DMS79 (cell line): ENCODE measurements around the gene PLEKHO2.

Experiments used
- DNase-seq: peaks from one replicate; lab custom pipeline; 2025; lab: John Stamatoyannopoulos, UW

Gene PLEKHO2

DNA sequence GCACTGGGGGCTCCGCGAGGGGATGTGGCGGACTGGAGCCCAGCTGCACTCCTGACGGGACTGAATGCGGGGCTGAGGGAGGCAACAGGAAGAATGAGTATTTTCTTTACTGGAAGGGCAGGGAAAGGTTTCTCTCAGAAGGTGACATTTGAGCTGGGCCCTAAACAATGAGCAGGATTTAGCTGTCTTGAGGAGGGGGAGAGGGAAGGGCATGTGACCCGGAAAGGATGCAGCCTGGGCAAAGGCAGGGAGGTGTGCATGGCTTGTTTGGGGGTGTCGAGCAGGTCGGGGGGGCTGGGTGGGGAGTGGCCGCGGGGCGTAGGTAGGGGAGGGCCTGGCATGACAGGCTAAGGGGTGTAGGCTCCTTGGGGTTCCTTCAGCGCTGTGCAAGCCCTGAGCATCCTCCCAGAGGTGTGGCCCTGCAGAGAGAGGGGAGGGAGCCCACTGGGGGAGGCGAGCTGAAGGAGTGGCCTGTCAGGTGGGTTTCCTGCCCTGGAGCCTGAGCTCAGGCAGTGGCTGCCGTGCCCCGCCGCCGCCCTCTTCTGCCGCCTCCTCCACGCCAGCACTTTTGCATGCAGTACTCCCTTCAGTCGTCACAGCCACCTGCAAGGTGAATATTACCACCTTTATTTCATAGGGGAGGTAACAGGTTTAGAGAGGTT, 52.8 kb downstream of the PLEKHO2 start:
- DNase-seq: peak; percentile 34

DNA sequence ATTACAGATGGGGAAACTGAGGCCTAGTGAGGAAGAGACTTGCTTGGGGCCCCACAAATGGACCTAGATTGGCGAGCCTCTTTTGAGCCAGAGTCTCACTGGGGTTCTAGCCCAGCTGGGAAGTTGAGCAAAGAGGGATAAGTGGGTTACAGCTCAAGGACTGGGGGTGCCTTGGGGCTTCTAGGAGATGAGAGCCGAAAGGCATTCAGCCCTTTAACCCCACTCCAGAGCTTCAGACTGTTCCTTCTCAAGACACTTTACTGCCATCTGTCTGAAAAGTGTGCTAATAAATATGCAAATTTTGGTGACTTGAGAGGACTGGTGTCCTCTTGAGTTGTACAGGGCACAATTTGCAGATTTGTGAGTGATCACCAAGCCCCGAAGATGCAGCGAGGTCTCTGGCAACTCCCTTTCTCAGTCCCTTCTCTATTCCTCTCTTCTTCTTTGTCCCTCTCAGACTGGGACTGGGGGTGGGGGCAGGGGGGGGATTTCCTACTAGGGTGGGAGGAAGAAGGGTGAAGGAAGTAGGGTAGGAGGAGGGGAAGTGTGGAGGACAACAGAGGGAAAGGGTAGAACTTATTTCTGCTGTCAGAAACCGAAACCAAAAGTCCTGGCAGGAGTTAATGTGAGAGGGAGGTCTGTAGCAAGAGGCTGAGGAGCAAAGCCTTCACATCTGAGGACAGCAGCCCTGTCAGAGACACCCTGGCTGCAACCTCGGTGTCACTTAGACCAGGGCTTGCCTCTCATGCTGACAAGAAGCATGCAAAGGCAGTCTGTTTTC, 53.8 kb downstream of the PLEKHO2 start:
- peak; percentile 37 for DNase-seq

DNA sequence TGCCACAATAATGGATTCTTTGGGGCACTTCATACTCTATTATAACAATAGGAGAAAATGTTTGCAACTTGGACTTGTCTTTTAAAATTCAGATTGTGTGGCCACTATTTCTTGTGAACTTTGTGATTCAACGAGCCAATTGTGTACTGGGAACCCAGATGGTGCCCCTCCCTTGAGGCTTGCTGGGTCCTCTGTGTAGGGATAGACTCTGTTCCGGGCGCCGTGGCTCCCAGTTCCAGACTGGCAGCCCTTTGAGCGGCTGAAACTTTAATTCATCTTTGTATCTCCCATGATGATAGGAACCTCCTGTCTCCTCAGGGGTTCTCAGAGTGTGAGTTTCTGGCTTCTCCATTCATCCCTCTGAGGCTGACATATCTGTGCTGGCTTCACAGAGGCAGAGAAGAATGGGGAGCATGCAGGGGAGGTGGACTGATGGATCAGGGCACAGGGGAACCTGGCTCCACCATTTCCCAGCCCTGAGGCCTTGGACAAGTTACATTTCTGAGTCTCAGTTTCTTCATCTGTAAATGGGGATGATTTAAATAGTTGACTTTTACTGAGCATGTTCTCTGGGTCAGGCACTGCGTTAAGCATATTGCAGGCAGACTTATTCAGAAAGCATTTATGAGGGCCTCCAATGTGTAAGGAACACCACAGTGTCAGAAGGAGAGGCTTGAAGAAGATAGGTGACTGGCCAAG, 54.8 kb downstream of the PLEKHO2 start:
- no peak for DNase-seq

DNA sequence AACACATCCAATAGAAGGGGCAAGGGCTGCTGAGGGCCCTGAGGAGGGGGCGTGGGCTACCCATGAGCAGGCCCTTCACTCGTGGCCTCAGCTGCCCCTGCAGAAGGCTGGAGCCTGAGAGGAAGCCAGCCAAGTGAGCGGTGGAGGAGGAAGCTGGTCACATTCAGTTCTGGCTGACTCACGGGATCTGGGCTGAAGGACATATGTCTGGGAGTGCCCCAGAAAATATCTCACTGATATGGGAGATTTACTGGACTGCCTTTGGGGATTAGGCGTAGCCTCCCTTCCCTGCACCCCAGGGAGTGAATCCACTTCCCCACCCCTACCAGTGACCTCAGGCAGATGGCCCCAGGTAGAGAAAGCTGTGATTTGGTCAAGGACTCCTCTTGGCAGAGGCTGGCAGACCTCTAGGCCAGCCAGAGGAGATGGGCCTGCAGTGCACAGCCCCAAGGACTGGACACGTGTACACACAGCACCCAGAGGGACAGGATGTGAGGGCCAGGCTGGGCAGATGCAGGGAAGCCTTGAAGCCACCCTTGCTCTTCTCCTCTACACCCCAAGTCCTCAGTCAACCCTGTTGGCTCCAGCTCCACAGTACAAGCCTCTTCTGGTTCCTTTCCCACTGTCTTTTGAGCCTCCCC, 55.8 kb downstream of the PLEKHO2 start:
- no peak for DNase-seq

DNA sequence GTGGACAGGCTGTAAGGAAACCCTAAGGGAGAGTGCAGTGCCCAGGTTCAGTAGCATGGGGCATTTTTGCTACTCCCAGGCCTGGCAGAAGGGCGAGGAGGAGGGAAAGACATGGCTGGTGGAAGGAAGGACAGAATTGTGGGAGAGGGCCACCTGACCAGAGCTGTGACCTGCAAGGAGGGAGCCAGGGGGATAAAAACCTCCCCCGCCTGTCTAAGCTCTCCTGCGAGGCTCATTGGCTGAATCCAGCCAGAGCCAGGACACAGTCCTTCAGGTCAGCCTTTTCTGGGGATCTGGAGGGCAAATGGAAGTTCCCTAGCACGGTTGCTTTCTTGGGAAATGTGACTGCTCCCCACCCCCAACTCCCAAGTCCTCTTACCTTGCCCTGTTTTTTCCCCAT, 56.7 kb downstream of the PLEKHO2 start:
- DNase-seq: no peak

DNA sequence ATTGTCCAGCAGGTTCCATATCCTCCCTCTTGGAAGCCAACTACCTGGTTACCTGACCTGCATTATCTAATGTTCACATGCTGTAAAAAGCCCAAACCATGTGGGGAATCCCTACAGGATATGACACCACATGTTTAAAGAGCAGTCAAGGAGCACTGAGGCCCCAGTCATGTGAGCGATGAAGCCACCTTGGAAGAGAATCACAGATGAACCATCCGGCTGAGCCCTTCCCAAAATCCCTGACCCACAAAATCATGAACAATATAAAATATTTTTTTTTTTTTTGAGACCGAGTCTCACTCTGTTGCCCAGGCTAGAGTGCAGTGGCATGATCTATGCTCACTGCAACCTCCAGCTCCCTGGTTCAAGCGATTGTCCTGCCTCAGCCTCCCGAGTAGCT, 59.4 kb downstream of the PLEKHO2 start:
- no peak for DNase-seq

DNA sequence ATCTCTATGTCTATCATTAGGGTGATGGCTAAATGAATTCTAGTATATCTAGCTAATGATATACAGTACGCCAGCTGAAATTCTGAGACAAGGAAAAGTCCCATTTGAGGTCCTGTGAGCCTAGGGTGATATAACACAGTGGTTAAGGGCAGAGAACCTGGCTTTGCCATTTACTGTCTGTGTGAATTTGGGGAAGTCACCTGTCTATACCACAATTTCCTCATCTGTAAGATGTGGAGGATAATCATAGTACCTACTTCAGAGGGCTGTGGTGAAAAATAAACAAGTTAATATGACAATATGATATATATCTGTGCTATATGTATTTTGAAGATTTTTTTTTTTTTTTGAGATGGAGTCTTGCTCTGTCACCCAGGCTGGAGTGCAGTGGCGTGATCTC, 60.2 kb downstream of the PLEKHO2 start:
- DNase-seq: no peak

DNA sequence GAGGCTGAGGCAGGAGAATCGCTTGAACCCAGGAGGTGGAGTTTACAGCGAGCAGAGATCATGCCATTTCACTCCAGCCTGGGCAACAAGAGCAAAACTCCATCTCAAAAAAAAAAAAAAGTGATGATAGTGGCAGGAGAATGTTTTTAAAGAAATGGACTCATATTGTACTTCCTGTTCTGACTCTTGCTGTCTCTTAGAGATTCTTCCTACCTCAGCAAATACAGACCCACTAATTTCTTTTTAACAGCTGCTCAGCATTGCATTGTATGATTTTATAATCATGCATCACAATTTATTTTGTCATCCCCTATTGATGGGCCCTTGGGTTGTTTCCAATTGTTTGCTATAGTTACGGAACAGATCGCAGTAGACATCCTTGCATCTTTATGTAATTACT, 61.1 kb downstream of the PLEKHO2 start:
- no peak for DNase-seq

DNA sequence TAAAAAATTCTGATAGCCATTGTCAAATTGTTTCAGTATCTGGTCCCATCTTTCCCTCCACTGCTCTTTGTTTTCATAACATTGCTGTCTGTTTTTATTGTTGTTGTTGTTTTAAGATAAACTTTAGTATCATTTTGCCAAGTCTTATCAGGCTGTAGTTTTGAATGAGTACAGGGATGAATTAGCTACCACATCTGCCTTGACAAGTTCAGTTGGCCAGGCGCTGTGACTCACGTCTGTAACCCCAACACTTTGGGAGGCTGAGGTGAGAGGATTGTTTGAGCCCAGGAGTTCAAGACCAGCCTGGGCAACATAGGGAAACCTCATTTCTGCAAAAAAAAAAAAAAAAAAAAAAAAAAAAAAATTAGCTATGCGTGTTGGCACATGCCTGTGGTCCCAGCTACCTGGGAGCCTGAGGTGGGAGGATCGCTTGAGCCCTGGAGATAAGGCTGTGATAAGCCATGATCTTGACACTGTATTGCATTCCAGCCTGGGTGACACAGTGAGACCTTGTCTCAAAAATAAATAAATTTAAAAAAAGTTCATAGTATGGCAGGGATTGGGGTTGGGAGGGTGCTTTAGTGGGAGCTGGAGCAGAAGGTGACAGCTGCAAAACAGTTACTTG, 61.7 kb downstream of the PLEKHO2 start:
- no peak for DNase-seq

DNA sequence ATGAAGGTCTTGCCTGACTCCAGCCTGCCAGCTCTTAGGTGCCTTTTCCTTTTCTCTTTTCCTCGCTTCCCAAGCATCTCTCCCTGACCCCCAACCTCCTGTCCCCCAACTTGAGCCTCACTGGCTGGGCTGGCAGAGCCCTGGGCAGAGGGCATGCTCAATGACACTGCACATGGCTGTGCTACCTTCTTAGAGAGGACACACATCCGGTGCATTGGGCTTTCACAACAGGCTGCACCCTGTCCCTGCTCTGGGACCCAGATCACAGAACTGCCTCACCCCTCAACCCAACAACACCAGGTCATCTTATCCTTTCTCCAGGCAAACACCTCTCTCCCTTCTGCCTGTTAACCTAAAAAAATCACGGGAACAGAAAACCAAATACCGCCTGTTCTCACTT, 62.5 kb downstream of the PLEKHO2 start:
- DNase-seq: no peak

DNA sequence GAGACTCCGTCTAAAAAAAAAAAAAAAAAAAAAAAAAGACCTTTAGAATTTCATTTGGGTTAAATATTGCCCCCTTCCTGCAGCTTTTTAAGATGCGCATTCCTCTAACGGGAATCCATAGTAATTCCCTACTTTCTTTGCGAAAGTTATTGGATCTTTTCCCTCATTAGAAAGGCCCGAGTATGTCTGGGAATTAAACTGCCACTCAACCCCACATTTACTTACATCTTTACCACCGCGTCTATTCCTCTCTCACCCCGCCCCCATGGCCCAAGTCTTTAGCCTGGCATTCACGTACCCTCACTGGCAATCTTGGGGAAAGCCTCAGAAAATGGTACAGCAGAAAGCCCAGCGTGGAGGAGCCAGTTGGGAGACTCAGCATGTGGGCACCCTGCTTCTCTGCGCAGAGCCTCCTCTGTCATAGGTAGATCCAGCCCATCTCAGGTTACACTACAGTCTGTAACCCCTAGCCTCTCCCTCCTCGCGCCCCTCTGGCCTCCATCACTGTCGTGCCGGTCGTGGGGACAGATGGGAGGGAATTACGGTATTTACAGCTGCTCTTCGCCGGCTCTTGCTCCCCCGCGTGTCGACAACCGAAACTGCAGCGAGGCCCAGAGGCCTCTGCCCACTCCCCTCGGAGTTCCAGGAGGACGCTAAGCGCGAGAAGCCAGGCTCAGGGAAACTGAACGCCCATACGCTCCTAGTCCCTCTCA, 63.6 kb downstream of the PLEKHO2 start:
- no peak for DNase-seq

DNA sequence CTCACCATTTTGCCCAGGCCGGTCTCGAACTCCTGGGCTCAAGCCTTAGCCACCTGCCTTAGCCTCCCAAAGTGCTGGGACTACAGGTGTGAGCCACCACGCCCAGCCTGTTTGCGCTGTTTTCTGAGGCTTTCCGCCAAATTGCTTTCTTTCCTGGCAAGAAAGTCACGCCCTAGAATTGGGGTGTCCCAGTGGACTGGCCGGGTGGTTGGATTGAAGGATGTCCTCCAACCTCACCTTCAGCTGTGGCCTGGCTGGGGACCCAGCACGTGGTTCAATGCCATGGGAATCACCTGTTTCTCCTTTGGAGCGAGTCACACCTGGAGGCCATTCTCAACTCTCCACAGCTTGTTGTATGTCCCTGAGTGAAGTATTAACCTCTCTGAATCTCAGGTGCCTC, 64.2 kb downstream of the PLEKHO2 start:
- DNase-seq: no peak

DNA sequence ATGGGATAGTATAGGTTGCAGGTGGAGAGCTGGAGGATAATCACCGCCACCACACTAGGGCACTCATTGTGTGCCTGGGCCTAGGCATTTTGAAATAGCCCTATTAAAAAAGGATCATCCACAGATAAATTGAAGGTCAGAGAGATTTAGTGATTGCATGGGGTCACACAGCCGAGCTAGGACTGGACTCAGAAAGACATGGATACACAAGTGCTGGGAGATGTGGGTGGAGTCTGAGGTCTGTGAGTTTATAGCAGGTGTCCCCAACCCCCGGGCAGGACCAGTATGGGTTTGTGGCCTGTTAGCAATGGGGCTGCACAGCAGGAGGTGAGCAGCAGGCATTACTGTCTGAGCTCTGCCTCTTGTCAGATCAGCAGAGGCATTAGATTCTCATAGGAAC, 64.7 kb downstream of the PLEKHO2 start:
- no peak for DNase-seq

DNA sequence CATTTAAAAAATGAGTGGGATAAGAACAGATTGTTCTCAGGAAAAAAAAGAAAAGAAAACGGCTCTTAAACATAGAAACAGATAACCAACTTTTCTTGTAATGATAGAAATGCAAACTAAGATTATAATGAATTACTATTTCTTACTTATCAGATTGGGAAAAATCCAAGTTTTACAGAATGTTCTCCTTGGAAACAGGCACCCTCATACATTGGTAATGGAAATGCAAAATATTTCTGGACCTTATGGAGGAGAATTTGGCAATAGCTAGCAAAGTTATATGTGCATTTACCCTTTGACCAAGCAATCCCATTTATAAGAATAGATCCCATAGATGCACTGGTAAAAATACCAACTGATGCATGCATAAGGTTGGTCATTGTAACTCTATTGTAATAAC, 66.3 kb downstream of the PLEKHO2 start:
- no peak for DNase-seq

DNA sequence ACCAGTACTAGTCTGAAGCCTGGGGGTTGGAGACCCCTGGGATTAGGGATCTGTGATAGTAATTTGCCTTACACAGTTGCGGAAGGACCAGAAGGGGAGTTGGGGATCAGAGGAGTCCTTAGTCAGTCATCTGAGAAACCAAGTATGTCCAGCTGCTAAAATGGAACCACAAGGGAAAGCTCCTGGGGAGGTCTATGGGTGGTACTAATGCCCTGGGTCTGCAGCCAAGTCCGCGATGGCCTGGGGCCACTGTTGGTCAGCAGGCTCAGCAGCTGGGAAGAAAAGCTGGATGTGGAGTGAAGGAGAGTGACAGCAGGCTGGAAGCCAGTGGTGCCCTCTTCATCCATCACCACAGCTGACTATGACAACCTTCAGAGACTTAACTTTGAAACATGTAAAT, 67.8 kb downstream of the PLEKHO2 start:
- DNase-seq: no peak

DNA sequence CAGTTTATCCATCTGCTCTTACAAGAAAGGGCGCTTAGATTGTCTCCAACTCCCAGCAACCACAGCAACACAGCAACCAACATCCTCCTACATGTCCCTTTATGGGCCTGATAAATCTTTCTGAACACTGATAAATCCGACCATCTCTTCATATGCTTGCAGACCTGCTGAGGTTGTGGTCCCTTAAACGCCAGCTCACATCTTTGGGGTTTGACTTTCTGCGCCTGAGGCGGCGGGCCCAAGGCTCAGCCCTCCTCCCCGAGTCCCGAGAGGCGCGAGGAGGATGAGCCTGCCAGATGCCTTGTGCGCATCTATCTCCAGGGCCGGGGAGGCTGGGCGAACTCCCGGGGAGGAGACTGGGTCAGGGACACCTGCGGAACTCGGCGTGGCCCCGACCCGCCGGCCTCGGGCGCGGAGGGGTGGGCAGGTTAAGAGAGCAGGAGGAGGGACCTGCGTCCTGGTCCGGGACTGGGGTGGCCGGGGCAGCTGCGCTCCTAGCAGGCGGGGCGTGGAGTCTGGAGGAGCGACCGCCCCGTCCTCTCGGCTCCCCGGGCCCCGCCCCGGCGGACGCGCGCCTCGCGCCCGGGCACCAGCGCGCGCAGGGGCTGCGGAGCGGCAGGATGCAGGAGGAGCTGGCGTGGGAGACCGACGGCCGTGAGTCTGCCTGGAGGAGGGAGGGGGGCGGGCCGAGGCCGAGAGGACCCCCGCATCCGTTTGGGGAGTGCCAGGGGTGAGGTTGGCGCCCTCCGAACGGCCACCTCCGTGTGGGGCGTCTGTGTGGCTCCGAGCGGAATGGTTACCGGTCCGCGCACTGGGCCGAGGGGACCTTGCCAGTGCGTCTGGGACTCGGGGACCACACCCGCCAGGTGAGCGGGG, 69.8 kb downstream of the PLEKHO2 start, which contains the start of gene ANKDD1A:
Gene ANKDD1A, plus strand, starts transcription at position 592 of the 876 bp plus-strand sequence. Its CDS starts 29 bp downstream, at position 621.
- DNase-seq: peak; percentile 3

DNA sequence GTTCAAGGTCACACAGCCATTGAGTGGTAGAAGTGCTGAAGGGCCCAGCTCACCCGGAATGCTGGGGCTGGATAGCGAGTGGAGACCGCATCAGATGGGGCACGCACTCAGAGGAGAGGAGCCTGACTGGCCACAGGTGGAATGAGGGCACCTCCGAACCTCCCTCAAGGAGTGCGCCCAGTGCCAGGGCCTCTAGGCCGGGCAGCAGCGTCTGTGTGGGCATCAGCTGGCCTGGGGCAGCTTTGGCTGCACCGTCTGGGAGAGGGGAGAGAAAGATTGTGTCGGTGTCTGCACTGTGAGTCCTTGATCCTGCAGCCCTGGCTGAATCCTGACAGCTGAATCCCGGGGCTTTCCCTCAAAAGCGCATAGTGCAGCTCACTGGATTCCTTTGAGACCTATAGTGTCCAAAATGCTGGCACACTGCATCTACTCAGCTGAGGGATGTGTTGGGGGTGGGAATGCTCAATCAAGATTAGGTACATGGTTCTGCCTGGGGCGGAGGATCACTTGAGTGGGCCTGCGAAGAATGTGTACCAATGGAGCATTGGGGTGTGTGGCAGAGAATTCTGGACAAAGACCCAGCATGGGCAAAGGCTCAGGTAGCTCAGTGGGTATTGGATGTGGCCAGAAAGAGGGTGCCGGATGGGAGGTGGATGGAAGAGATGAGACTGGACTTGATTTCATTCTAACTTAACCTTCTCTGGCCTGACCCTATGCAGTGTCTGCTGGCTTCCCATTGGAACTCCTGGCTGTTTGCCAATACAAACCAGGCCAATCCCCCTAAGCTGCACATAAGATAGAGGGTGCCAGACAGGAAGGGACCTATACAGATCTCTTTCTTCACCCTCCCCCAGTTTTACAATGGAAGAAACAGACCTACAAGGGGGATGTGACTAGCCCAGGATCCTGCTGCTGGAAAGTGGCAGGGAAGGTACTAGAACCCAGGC, 70.9 kb downstream of the PLEKHO2 start:
- DNase-seq: no peak

DNA sequence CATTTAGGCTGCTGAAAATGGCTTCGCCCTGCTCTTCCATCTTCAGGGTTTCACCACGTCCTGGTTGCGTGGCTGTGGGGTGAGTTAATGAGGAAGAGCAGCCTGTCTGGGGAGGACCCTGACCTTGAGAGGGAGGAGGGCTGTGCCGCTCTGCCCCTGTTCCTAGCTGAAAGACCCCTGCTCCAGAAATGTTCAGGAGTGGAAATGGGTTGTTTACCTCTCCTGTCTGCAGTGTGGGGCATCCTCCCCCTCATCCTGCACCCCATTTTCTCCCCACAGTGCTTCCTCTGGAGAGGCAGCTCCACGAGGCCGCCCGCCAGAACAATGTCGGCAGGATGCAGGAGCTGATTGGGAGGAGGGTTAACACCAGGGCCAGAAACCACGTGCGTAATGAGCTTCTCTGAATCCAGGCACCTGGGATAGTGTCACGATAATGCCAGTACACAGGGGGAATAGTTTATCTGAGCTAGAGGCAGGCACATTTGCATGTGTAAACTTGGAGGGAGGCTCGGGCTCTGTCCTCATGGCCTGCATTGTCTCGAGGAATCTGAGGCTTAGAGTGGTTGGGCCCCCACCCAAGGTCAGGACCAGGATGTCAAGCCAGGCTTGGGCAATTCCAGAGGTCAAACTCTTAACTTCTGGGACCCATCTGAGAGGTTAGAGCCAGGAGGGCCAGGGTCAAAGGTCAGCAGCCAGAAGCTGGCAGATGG, 74.0 kb downstream of the PLEKHO2 start:
- DNase-seq: no peak

DNA sequence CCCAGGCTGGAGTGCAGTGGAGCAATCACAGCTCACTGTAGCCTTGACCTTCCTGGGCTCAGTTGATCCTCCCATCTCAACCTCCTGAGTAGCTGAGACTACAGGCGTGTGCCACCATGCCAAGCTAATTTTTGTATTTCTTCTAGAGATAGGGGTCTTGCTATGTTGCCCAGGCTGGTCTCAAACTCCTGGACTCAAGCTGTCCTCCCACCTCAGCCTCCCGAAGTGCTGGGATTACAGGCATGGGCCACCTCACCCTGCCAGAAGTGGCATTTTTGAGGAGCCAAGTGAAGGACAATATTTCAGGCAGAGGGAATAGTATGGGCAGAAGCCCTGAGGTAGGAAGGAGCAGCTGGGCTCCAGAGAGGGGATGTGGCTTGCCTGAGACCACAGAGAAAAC, 74.7 kb downstream of the PLEKHO2 start:
- no peak for DNase-seq
